ENCODE measurements around the gene SLC25A15.

- no peak for TF ChIP-seq POU6F1 (CRISPR knock-in tag; IDR thresholded peaks at IDR 0.05; ENCODE audit: borderline replicate concordance, low read depth)
- TF ChIP-seq CREB5 (CRISPR knock-in tag; IDR thresholded peaks at IDR 0.05; ENCODE audit: low read depth), result no peak
- TF ChIP-seq, protein P1, sequence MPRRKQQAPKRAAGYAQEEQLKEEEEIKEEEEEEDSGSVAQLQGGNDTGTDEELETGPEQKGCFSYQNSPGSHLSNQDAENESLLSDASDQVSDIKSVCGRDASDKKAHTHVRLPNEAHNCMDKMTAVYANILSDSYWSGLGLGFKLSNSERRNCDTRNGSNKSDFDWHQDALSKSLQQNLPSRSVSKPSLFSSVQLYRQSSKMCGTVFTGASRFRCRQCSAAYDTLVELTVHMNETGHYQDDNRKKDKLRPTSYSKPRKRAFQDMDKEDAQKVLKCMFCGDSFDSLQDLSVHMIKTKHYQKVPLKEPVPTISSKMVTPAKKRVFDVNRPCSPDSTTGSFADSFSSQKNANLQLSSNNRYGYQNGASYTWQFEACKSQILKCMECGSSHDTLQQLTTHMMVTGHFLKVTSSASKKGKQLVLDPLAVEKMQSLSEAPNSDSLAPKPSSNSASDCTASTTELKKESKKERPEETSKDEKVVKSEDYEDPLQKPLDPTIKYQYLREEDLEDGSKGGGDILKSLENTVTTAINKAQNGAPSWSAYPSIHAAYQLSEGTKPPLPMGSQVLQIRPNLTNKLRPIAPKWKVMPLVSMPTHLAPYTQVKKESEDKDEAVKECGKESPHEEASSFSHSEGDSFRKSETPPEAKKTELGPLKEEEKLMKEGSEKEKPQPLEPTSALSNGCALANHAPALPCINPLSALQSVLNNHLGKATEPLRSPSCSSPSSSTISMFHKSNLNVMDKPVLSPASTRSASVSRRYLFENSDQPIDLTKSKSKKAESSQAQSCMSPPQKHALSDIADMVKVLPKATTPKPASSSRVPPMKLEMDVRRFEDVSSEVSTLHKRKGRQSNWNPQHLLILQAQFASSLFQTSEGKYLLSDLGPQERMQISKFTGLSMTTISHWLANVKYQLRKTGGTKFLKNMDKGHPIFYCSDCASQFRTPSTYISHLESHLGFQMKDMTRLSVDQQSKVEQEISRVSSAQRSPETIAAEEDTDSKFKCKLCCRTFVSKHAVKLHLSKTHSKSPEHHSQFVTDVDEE (CRISPR knock-in tag; IDR thresholded peaks at IDR 0.05), result no peak
- no peak for TF ChIP-seq ZFP30 (CRISPR knock-in tag; IDR thresholded peaks at IDR 0.05)
- TF ChIP-seq SNAI2 (CRISPR knock-in tag; IDR thresholded peaks at IDR 0.05), result no peak
- no peak for TF ChIP-seq ESRRG (CRISPR knock-in tag; IDR thresholded peaks at IDR 0.05)
- TF ChIP-seq RARB (CRISPR knock-in tag; IDR thresholded peaks at IDR 0.05), result no peak
Observed at GRCh38 chr13:40786568-40786996, 2.8 kb upstream of the SLC25A15 start.

Data from SK-N-SH treated with all-trans-retinoic acid at 6 μM for 48 hours (cell line).